OCI-LY7 (cell line): ENCODE results near the gene DSN1. TPM values are rescaled to one million over a fixed set of nuclear protein-coding genes. Genes with fewer than 3 reads are reported as not detected.
"Not testable (repeated sequence)": the region's sequence is repeated elsewhere in the genome, so short reads cannot be mapped to it uniquely, and the experiment has no call there.

Experiments
- BruUV-seq: library from RNA; stranded (reverse); fragments of 400-500 nt; replicated peaks from 2 replicates; lab custom pipeline; 2021; lab: Mats Ljungman, UMichigan
- CTCF ChIA-PET: fragments of 300-600 bp; sonication (Branson Sonifier 250); formaldehyde crosslinking; loops from one replicate; lab custom pipeline; 2022; ENCODE audit warnings: antibody characterized with exemption; ENCODE audit not compliant: unreplicated experiment; lab: Charles Lee
- POLR2A ChIA-PET: fragments of 300-600 bp; sonication (Branson Sonifier 250); formaldehyde crosslinking; loops from one replicate; lab custom pipeline; 2022; ENCODE audit warnings: antibody characterized with exemption; lab: Charles Lee
- DNase-seq: peaks from one replicate; pipeline ENCODE4 v3.0.0-alpha.2; 2015; ENCODE audit warnings: low spot score
- H2AFZ ChIP-seq: fragments of 200-600 bp; sonication (generic), shearing (Covaris generic); 2 replicates; pipeline ENCODE4 v1.6.1; 2014; ENCODE audit warnings: mild to moderate bottlenecking, antibody characterized with exemption, low read length, moderate library complexity
- H3K27ac ChIP-seq: fragments of 200-600 bp; sonication (generic); 2 replicates; pipeline ENCODE4 v1.5.1; 2014; ENCODE audit warnings: mixed run types, low read depth, mild to moderate bottlenecking, moderate library complexity, low read length, inconsistent platforms; ENCODE audit not compliant: poor library complexity, severe bottlenecking
- H3K36me3 ChIP-seq: fragments of 200-600 bp; sonication (generic); 2 replicates; pipeline ENCODE4 v1.6.1; 2014; ENCODE audit warnings: mild to moderate bottlenecking, antibody characterized with exemption, low read length, moderate library complexity, mixed read lengths; ENCODE audit not compliant: insufficient read depth
- H3K4me1 ChIP-seq: fragments of 200-600 bp; sonication (generic); 2 replicates; pipeline ENCODE4 v1.5.1; 2014; ENCODE audit warnings: mild to moderate bottlenecking, low read length; ENCODE audit not compliant: insufficient read depth, poor library complexity, severe bottlenecking
- H3K4me2 ChIP-seq: fragments of 200-600 bp; sonication (generic); 2 replicates; pipeline ENCODE4 v1.6.1; 2014; ENCODE audit warnings: mild to moderate bottlenecking, low read length
- H3K4me3 ChIP-seq: fragments of 200-600 bp; sonication (generic); 2 replicates; pipeline ENCODE4 v1.5.1; 2014; ENCODE audit warnings: mild to moderate bottlenecking, low read depth, low read length; ENCODE audit not compliant: poor library complexity, severe bottlenecking
- H3K79me2 ChIP-seq: fragments of 200-600 bp; sonication (generic); 2 replicates; pipeline ENCODE4 v1.6.1; 2016; ENCODE audit warnings: low read depth, mild to moderate bottlenecking, low read length, moderate library complexity, mixed read lengths; ENCODE audit not compliant: insufficient read depth
- H3K9me2 ChIP-seq: fragments of 200-600 bp; sonication (generic); 2 replicates; pipeline ENCODE4 v1.6.1; 2016; ENCODE audit warnings: mild to moderate bottlenecking, low read length, mixed read lengths; ENCODE audit not compliant: insufficient read depth
- H3K9me3 ChIP-seq: fragments of 200-600 bp; sonication (generic); 2 replicates; pipeline ENCODE4 v1.6.1; 2014; ENCODE audit warnings: mild to moderate bottlenecking, mixed run types, low read length, mixed read lengths
- H4K20me1 ChIP-seq: fragments of 200-600 bp; sonication (generic); 2 replicates; pipeline ENCODE4 v1.6.1; 2014; ENCODE audit warnings: mild to moderate bottlenecking, antibody characterized with exemption, low read length, moderate library complexity, mixed read lengths; ENCODE audit not compliant: insufficient read depth
- CTCF ChIP-seq: fragments of 200-600 bp; sonication (generic); conservative IDR thresholded peaks from 2 replicates; pipeline ENCODE4 v1.5.1; 2014; ENCODE audit warnings: mild to moderate bottlenecking, antibody characterized with exemption, low read length, moderate library complexity, mixed read lengths
- EZH2phosphoT487 ChIP-seq: fragments of 200-600 bp; sonication (generic); IDR thresholded peaks from 2 replicates; pipeline ENCODE4 v1.6.1; 2018; ENCODE audit warnings: low read depth, borderline replicate concordance, mild to moderate bottlenecking, mixed run types, antibody characterized with exemption, low read length, moderate library complexity, mixed read lengths
- intact Hi-C: fragments of 100-400 bp; cut with micrococcal nuclease; formaldehyde crosslinking; loops from one replicate; pipeline ENCODE4 v1.10.0; 2022; ENCODE audit not compliant: unreplicated experiment
- total RNA-seq, 2 experiments: library from RNA; depleted of rRNA in 1 of 2; stranded (reverse); fragments of >200 nt in 1 of 2; shearing (Covaris generic) in 1 of 2; gene quantifications; 2 replicates each; pipeline ENCODE4 v1.2.3, GENCODE V29; 2014 to 2022

Gene DSN1
- total RNA-seq, 2 experiments from 2014 or later, result 33.0 to 37.6 TPM

GRCh38 chr20:36802326-36803222, 29.0 kb upstream of the DSN1 start:
- ChIA-PET POLR2A (interaction anchor here (0.6 kb wide), 1 partner anchor 187 kb away, joined by 4 read pairs; no protein-coding TSS in a partner anchor), CTCF (interaction anchor here (0.9 kb wide), 1 partner anchor 10 kb away, joined by 3 read pairs; no protein-coding TSS in a partner anchor)
- H3K4me3 ChIP-seq, result no peak overlapping the region
- no peaks in the 10 kb centered on the region for H3K9me2 ChIP-seq
- no peak overlapping the region for H2AFZ ChIP-seq
- peaks cover 12% of the 10 kb centered on the region; the same call in 1 of the 2 replicates for H3K36me3 ChIP-seq
- no TSS peak for BruUV-seq
- no peaks in the 10 kb centered on the region for H4K20me1 ChIP-seq
- H3K9me3 ChIP-seq, result no peaks in the 10 kb centered on the region
- TF ChIP-seq EZH2phosphoT487, result no peak
- no peak for TF ChIP-seq CTCF
- H3K4me1 ChIP-seq, result no peaks in the 10 kb centered on the region
- DNase-seq, result no peak
- intact Hi-C loops, result no loop called here
- no peaks in the 10 kb centered on the region for H3K79me2 ChIP-seq
- no peak overlapping the region for H3K27ac ChIP-seq
- H3K4me2 ChIP-seq, result no peak overlapping the region

GRCh38 chr20:36800410-36800809, 26.8 kb upstream of the DSN1 start:
- no peak overlapping the region for H3K4me2 ChIP-seq
- H3K4me3 ChIP-seq, result no peak overlapping the region
- no peak for DNase-seq
- TF ChIP-seq CTCF (no peak), EZH2phosphoT487 (no peak)
- BruUV-seq, result no TSS peak
- intact Hi-C loops, result no loop called here
- H3K9me3 ChIP-seq, result no peaks in the 10 kb centered on the region
- no peaks in the 10 kb centered on the region for H4K20me1 ChIP-seq
- H3K9me2 ChIP-seq, result no peaks in the 10 kb centered on the region
- ChIA-PET POLR2A (interaction anchor here (0.6 to 0.7 kb wide), 2 partner anchors 407 to 1301 kb away, joined by 3 to 5 read pairs; no protein-coding TSS in a partner anchor), CTCF (no interaction called here)
- peaks cover 17% of the 10 kb centered on the region; the same call in 1 of the 2 replicates for H3K36me3 ChIP-seq
- no peaks in the 10 kb centered on the region for H3K4me1 ChIP-seq
- no peak overlapping the region for H3K27ac ChIP-seq
- H2AFZ ChIP-seq, result no peak overlapping the region
- no peaks in the 10 kb centered on the region for H3K79me2 ChIP-seq

- DNase-seq, H4K20me1 ChIP-seq, POLR2A ChIA-PET, H3K79me2 ChIP-seq, H3K4me3 ChIP-seq, H3K27ac ChIP-seq, H3K4me1 ChIP-seq, BruUV-seq, H3K4me2 ChIP-seq, H2AFZ ChIP-seq, H3K9me2 ChIP-seq, intact Hi-C loops, H3K9me3 ChIP-seq: not testable (repeated sequence)
- CTCF ChIA-PET, result interaction anchor here (0.9 kb wide), 1 partner anchor 9 kb away, joined by 3 read pairs; no protein-coding TSS in a partner anchor
- peaks cover 17% of the 10 kb centered on the region; the same call in 1 of the 2 replicates for H3K36me3 ChIP-seq
Measured at GRCh38 chr20:36799313-36799712, 25.8 kb upstream of the DSN1 start.
